T follicular helper cell (primary cell): ENCODE data around the gene ERH.
"Not testable (repeated sequence)": the region's sequence is repeated elsewhere in the genome, so short reads cannot be mapped to it uniquely, and the experiment has no call there.

Source experiments
- DNase-seq: peaks from one replicate; pipeline ENCODE4 v3.0.0-alpha.2; 2020; ENCODE audit warnings: low read depth
- total RNA-seq, 2 experiments: gene quantifications; one replicate each; lab custom pipeline; 2026; lab: John Stamatoyannopoulos, UW

The ERH gene
- total RNA-seq: 54.0 to 143 reads per million in 2 experiments

- peak; percentile 95 for DNase-seq
Measured at GRCh38 chr14:69398053-69398817, at the start of gene ERH, which contains the start of gene SLC39A9. Gene ERH (minus strand): TSS chr14:69398299. CDS start chr14:69398233, 66 bp downstream. Gene SLC39A9 (plus strand): TSS chr14:69398692. CDS start chr14:69399370, 678 bp downstream.

GRCh38 chr14:69443296-69443805 is 45.3 kb upstream of the ERH start:
- no peak for DNase-seq

- DNase-seq: no peak
Measured at GRCh38 chr14:69441948-69442347, 43.8 kb upstream of the ERH start.

GRCh38 chr14:69439521-69440270 is 41.6 kb upstream of the ERH start:
- no peak for DNase-seq

GRCh38 chr14:69432364-69432763 is 34.3 kb upstream of the ERH start:
- no peak for DNase-seq

GRCh38 chr14:69430306-69430939 is 32.3 kb upstream of the ERH start:
- DNase-seq: no peak

GRCh38 chr14:69429643-69430042 is 31.5 kb upstream of the ERH start:
- DNase-seq: no peak

GRCh38 chr14:69428289-69428998 is 30.3 kb upstream of the ERH start:
- DNase-seq: no peak

GRCh38 chr14:69427596-69427995 is 29.5 kb upstream of the ERH start:
- no peak for DNase-seq

GRCh38 chr14:69424149-69424923 is 26.2 kb upstream of the ERH start:
- DNase-seq: no peak

- DNase-seq: no peak
Measured at GRCh38 chr14:69423279-69423678, 25.2 kb upstream of the ERH start.

- DNase-seq: not testable (repeated sequence)
Measured at GRCh38 chr14:69416087-69416486, 18.0 kb upstream of the ERH start.

GRCh38 chr14:69413483-69413882 is 15.4 kb upstream of the ERH start:
- no peak for DNase-seq

- DNase-seq: no peak
Measured at GRCh38 chr14:69408331-69408960, 10.3 kb upstream of the ERH start.

- no peak for DNase-seq
Measured at GRCh38 chr14:69405762-69406161, 7.7 kb upstream of the ERH start.

- no peak for DNase-seq
Measured at GRCh38 chr14:69404883-69405282, 6.8 kb upstream of the ERH start.

GRCh38 chr14:69404478-69404877 is 6.4 kb upstream of the ERH start:
- DNase-seq: no peak

GRCh38 chr14:69401841-69402240 is 3.7 kb upstream of the ERH start:
- no peak for DNase-seq

- no peak for DNase-seq
Measured at GRCh38 chr14:69400154-69400553, 2.1 kb upstream of the ERH start.

- DNase-seq: no peak
Measured at GRCh38 chr14:69399750-69400149, 1.7 kb upstream of the ERH start.

GRCh38 chr14:69398818-69399210 is 715 bp upstream of the ERH start:
- DNase-seq: no peak
